ENCODE results near the gene TMPRSS6.

DNA sequence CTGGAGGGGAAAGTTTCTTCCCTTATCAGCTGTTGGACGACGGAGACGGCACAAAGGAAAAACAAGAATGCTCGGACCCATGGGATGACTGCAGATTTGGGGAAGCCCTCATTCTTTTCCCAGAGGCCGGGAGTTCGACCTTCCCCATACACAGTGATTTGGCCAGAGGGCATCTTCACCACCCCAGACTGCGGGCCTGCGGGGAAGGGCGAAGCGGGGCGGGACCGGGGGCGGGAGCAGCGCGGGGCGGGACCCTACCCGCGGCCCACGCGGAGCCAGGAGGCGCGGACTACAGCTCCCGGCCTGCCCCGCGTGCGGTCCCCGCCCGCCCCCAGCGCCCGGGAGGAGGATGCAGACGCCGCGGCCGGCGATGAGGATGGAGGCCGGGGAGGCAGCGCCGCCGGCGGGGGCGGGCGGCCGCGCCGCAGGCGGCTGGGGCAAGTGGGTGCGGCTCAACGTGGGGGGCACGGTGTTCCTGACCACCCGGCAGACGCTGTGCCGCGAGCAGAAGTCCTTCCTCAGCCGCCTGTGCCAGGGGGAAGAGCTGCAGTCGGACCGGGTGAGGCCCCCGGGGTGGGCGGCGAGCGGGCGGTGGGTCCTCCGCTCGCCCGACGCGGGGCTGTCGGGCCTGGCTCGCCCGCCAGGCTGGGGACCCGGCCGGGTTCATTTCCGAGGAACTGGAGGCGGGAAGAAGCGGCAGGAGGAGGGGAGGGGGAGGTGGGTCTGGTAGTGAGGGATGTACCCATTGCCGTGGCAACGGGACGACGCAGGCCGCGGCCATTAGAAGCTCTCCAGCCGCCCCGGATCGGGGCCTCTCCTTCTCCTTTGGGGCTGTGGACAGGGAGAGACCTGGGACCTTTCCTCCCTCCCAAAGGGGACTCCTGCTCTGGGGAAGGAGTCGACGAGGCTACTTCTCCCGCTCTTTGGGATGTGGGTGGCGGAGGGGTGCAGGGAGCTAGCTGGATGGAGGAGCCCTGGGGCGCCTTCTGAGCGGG lies 57.8 kb downstream of the TMPRSS6 start, which contains the start of gene KCTD17:
- TF ChIP-seq CTCF (IDR thresholded peaks at IDR 0.05; ENCODE audit: control extremely low read depth in 1 of 3, insufficient read depth in 1 of 3, low read depth in 1 of 3, low read length in 3 of 3) (no peak), KDM1A (IDR thresholded peaks at IDR 0.05; ENCODE audit: borderline replicate concordance, low read length) (no peak), SP1 (IDR thresholded peaks at IDR 0.05; ENCODE audit: low read depth, low read length) (no peak), POLR2A (IDR thresholded peaks at IDR 0.05; ENCODE audit: control extremely low read depth in 1 of 2, low read depth in 2 of 2, low read length in 2 of 2) (peak in 1 of 2 experiments; percentile 48; a peak in 1 of 3 replicates), EP300 (IDR thresholded peaks at IDR 0.05; ENCODE audit: borderline replicate concordance in 1 of 2, low read depth in 2 of 2, low read length in 2 of 2) (no peak), HDAC6 (IDR thresholded peaks at IDR 0.05; ENCODE audit: low read depth, low read length) (no peak), POLR2AphosphoS5 (IDR thresholded peaks at IDR 0.05; ENCODE audit: low read depth, low read length) (no peak), NANOG (IDR thresholded peaks at IDR 0.05; ENCODE audit: insufficient read depth, low read depth, low read length, poor library complexity, severe bottlenecking) (no peak), SP2 (IDR thresholded peaks at IDR 0.05; ENCODE audit: low read length) (no peak)
